ENCODE data around the gene LNX1. TPM values are rescaled to one million over a fixed set of nuclear protein-coding genes. Genes with fewer than 3 reads are reported as not detected.

LNX1 gene
- total and polyA plus RNA-seq, 2 of the 8 experiments (the other 6 are each of a cell fraction or from before 2014, with no cell fraction given): 2.7 to 3.8 TPM

GRCh38 chr4:53579826-53580225 is 11.5 kb downstream of the LNX1 start:
- no peak for FAIRE-seq
- no peak overlapping the region for H3K56ac ChIP-seq (replicated peaks; ENCODE audit: insufficient read length, low read depth, low read length)
- H4K5ac ChIP-seq (ENCODE audit: insufficient read length, low read depth, low read length): no peak overlapping the region
- no peak overlapping the region for H3K4me2 ChIP-seq (ENCODE audit: insufficient read depth in 1 of 2, low read depth in 2 of 2, low read length in 2 of 2)
- H4K8ac ChIP-seq (ENCODE audit: extremely low read depth, insufficient read depth, low read length): no peak overlapping the region
- H3K79me2 ChIP-seq (ENCODE audit: control insufficient read depth in 1 of 2, insufficient read depth in 2 of 2, low read length in 2 of 2): no peaks in the 10 kb centered on the region
- CTCF ChIA-PET (ENCODE audit: partially characterized antibody): no interaction called here
- no peak overlapping the region for H3K14ac ChIP-seq (ENCODE audit: insufficient read length)
- no peaks in the 10 kb centered on the region for H3K27me3 ChIP-seq (replicated peaks in 1 of 4; ENCODE audit: control insufficient read depth in 3 of 4, extremely low read depth in 1 of 4, insufficient read depth in 3 of 4, low read length in 3 of 4)
- no peak overlapping the region for H2BK20ac ChIP-seq (ENCODE audit: low read length)
- no peaks in the 10 kb centered on the region for H4K20me1 ChIP-seq (replicated peaks in 1 of 2; ENCODE audit: control insufficient read depth in 1 of 2, insufficient read depth in 2 of 2, low read length in 2 of 2)
- POLR2A ChIA-PET (ENCODE audit: partially characterized antibody): no interaction called here
- no peak for DNase-seq (ENCODE audit: low read depth in 1 of 2, low spot score in 2 of 2)
- no peaks in the 10 kb centered on the region for H3K36me3 ChIP-seq (ENCODE audit: control insufficient read depth in 2 of 4, insufficient read depth in 4 of 4, low read length in 3 of 4)
- no peak overlapping the region for H2AK5ac ChIP-seq (ENCODE audit: low read depth, low read length)
- no peak overlapping the region for H4K91ac ChIP-seq (replicated peaks; ENCODE audit: insufficient read length, low read length)
- H3K4me1 ChIP-seq (replicated peaks in 1 of 4; ENCODE audit: control insufficient read depth in 3 of 4, insufficient read depth in 4 of 4, low read length in 3 of 4): peaks cover 0 to 3% (median 0%) of the 10 kb centered on the region in 4 experiments; a peak in 2 of 7 replicates
- no peak overlapping the region for H2BK120ac ChIP-seq (replicated peaks; ENCODE audit: low read depth, low read length)
- H3K9me3 ChIP-seq (ENCODE audit: insufficient read depth in 2 of 2, low read depth in 1 of 2, low read length in 1 of 2): no peaks in the 10 kb centered on the region
- no peak overlapping the region for H2BK12ac ChIP-seq (ENCODE audit: low read depth, low read length)
- H3K27ac ChIP-seq (ENCODE audit: low read depth, low read length): no peak overlapping the region
- H3K23ac ChIP-seq (ENCODE audit: insufficient read length): no peak overlapping the region
- 90% methylated on average over 3 of the region's 3 CpGs; no CpG with 5 or more reads in 1 of the 2 experiments for WGBS, 2 experiments (ENCODE audit: extremely low coverage in 1 of 2, insufficient coverage in 1 of 2, insufficient read length in 1 of 2, insufficient replicate concordance in 2 of 2, low coverage in 1 of 2, low lambda C conversion rate in 2 of 2, missing lambda C conversion rate in 1 of 2)
- H3K79me1 ChIP-seq (ENCODE audit: low read depth, low read length): no peaks in the 10 kb centered on the region
- H3K9ac ChIP-seq (replicated peaks in 1 of 4; ENCODE audit: extremely low read depth in 1 of 4, low read depth in 3 of 4, low read length in 3 of 4): no peak overlapping the region
- no peak overlapping the region for H3K4me3 ChIP-seq (ENCODE audit: extremely low read depth in 1 of 4, insufficient read depth in 2 of 4, low read depth in 3 of 4, low read length in 4 of 4)
- no peak overlapping the region for H3K4ac ChIP-seq (replicated peaks; ENCODE audit: insufficient read length, low read depth, low read length)
- no peak overlapping the region for H2BK15ac ChIP-seq (ENCODE audit: low read length)
- H3K23me2 ChIP-seq (ENCODE audit: low read depth, low read length): no peaks in the 10 kb centered on the region
- no peak overlapping the region for H3K18ac ChIP-seq (ENCODE audit: extremely low read depth, low read length)
- TF ChIP-seq HDAC2 (IDR thresholded peaks at IDR 0.05; ENCODE audit: borderline replicate concordance in 1 of 2, low read depth in 2 of 2, low read length in 2 of 2) (no peak), CHD1 (IDR thresholded peaks at IDR 0.05; ENCODE audit: low read depth, low read length) (no peak)
- H2AFZ ChIP-seq (ENCODE audit: low read length): no peak overlapping the region
- no peak overlapping the region for H2BK5ac ChIP-seq (ENCODE audit: low read depth, low read length)

All from H1 (cell line).